ENCODE data around the gene KLHL8. TPM values are rescaled to one million over a fixed set of nuclear protein-coding genes. Genes with fewer than 3 reads are reported as not detected.

KLHL8 gene
- total RNA-seq, 2 donors from 2014 or later = 4.3 to 11.2 TPM

GRCh38 chr4:87216469-87216868, 3.9 kb downstream of the KLHL8 start:
- no peaks in the 10 kb centered on the region for H3K27me3 ChIP-seq (ENCODE audit: control insufficient read depth, insufficient read depth, low read length, poor library complexity, severe bottlenecking)
- TF ChIP-seq, protein P1, sequence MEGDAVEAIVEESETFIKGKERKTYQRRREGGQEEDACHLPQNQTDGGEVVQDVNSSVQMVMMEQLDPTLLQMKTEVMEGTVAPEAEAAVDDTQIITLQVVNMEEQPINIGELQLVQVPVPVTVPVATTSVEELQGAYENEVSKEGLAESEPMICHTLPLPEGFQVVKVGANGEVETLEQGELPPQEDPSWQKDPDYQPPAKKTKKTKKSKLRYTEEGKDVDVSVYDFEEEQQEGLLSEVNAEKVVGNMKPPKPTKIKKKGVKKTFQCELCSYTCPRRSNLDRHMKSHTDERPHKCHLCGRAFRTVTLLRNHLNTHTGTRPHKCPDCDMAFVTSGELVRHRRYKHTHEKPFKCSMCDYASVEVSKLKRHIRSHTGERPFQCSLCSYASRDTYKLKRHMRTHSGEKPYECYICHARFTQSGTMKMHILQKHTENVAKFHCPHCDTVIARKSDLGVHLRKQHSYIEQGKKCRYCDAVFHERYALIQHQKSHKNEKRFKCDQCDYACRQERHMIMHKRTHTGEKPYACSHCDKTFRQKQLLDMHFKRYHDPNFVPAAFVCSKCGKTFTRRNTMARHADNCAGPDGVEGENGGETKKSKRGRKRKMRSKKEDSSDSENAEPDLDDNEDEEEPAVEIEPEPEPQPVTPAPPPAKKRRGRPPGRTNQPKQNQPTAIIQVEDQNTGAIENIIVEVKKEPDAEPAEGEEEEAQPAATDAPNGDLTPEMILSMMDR (conservative IDR thresholded peaks at IDR 0.05) = no peak
- WGBS, 2 experiments (ENCODE audit: insufficient coverage in 1 of 2, insufficient read length in 1 of 2) = 100% methylated on average over 1 of the region's 1 CpG; no CpG with 5 or more reads in 1 of the 2 experiments
- Mint-ChIP-seq H3K27me3 (ENCODE audit: insufficient read depth) (peaks cover 6% of the 10 kb centered on the region), H3K4me1 (peaks cover 6% of the 10 kb centered on the region), H3K4me3 (no peak overlapping the region), H3K36me3 (ENCODE audit: low read depth) (no peaks in the 10 kb centered on the region), H3K27ac (no peak overlapping the region), H3K9me3 (no peaks in the 10 kb centered on the region)
- H3K27ac ChIP-seq (ENCODE audit: low read depth, low read length) = no peak overlapping the region
- no peaks in the 10 kb centered on the region for H3K9me3 ChIP-seq (ENCODE audit: control insufficient read depth, low read length)
- H3K4me1 ChIP-seq (ENCODE audit: control insufficient read depth, insufficient read depth, low read length) = no peaks in the 10 kb centered on the region
- no peak for DNase-seq
- H3K9ac ChIP-seq (ENCODE audit: extremely low read depth, low read length, poor library complexity, severe bottlenecking) = no peak overlapping the region
- H3K36me3 ChIP-seq (ENCODE audit: control insufficient read depth, insufficient read depth, low read length) = no peaks in the 10 kb centered on the region
- H3K4me3 ChIP-seq (ENCODE audit: low read length) = no peak overlapping the region

DNA sequence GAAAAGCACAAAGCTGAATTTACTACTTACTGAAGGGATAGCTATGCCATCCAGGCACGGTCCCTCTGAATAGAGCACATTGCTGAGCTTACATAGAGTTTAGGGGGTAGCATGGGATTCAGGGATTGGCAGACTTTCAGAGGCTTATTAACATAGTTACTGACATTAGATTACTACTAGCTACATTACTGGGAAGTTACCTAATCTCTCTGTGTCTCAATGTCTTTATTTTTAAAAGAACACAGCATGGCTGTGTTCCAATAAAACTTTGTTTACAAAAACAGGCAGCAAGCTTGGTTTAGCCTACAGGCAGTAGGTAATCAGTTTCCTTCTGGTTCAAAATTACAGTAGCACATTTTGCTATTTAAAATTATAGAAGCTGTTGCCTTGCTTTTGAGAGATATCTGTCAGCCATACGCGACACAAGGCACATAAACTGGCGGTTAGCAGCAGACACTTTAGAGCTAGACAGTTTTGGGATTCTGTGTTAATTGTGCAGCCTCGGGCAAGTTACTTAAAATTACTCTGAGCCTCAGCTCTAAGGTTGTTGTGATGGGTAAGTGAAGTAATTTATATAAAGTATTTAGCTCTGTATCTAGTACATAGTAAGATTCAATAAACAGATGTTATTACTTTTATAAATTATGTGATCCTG, 6.9 kb downstream of the KLHL8 start:
- TF ChIP-seq, protein P1 (conservative IDR thresholded peaks at IDR 0.05) = no peak
- H3K4me1 Mint-ChIP-seq = no peaks in the 10 kb centered on the region
- no peak overlapping the region for H3K27ac ChIP-seq (ENCODE audit: low read depth, low read length)
- WGBS, 2 experiments (ENCODE audit: insufficient coverage in 1 of 2, insufficient read length in 1 of 2) = 93 to 100% methylated on average over 1 to 5 of the region's 5 CpGs
- H3K27me3 Mint-ChIP-seq (ENCODE audit: insufficient read depth) = no peaks in the 10 kb centered on the region
- H3K27me3 ChIP-seq (ENCODE audit: control insufficient read depth, insufficient read depth, low read length, poor library complexity, severe bottlenecking) = no peaks in the 10 kb centered on the region
- no peak for DNase-seq
- H3K4me3 ChIP-seq (ENCODE audit: low read length) = no peak overlapping the region
- no peak overlapping the region for H3K9ac ChIP-seq (ENCODE audit: extremely low read depth, low read length, poor library complexity, severe bottlenecking)
- no peaks in the 10 kb centered on the region for H3K36me3 ChIP-seq (ENCODE audit: control insufficient read depth, insufficient read depth, low read length)
- H3K27ac Mint-ChIP-seq = no peak overlapping the region
- no peaks in the 10 kb centered on the region for H3K4me1 ChIP-seq (ENCODE audit: control insufficient read depth, insufficient read depth, low read length)
- H3K9me3 Mint-ChIP-seq = no peaks in the 10 kb centered on the region
- H3K36me3 Mint-ChIP-seq (ENCODE audit: low read depth) = no peaks in the 10 kb centered on the region
- no peak overlapping the region for H3K4me3 Mint-ChIP-seq
- H3K9me3 ChIP-seq (ENCODE audit: control insufficient read depth, low read length) = no peaks in the 10 kb centered on the region

DNA sequence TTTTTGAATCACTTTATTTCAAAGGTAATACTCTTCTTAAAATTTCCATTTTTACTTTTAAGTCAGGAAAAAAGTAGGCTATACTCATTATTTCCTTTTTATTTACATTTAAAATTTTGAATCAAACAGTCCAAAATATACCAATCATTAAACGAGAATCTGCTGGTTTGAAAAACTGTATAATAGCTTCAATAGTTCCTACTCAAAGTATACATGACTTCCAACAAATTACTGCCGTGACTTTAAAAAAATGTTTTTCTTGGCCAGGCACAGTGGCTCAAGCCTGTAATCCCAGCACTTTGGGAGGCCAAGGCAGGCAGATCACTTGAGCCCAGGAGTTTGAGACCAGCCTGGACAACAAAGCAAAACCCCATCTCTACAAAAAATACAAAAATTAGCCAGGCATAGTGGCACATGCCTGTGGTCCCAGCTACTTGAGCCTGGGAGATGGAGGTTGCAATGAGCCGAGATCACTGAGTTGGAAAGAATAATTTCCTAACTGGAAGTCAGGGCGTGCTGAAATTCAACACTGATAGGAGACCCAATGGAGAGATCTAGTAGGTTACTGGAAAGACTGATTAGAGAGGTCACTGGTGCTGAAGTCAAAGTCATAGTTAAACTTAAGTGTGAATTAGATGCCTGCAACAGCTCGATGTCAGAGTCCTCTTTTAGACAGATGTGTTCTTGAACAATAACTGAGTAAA, 9.0 kb downstream of the KLHL8 start:
- Histone ChIP-seq H3K4me3 (ENCODE audit: low read length) (no peak overlapping the region), H3K36me3 (ENCODE audit: control insufficient read depth, insufficient read depth, low read length) (no peaks in the 10 kb centered on the region), H3K9me3 (ENCODE audit: control insufficient read depth, low read length) (no peaks in the 10 kb centered on the region), H3K4me1 (ENCODE audit: control insufficient read depth, insufficient read depth, low read length) (no peaks in the 10 kb centered on the region), H3K27me3 (ENCODE audit: control insufficient read depth, insufficient read depth, low read length, poor library complexity, severe bottlenecking) (no peaks in the 10 kb centered on the region), H3K27ac (ENCODE audit: low read depth, low read length) (no peak overlapping the region), H3K9ac (ENCODE audit: extremely low read depth, low read length, poor library complexity, severe bottlenecking) (no peak overlapping the region)
- TF ChIP-seq, protein P1 (conservative IDR thresholded peaks at IDR 0.05) = no peak
- Mint-ChIP-seq H3K27me3 (ENCODE audit: insufficient read depth) (no peaks in the 10 kb centered on the region), H3K36me3 (ENCODE audit: low read depth) (no peaks in the 10 kb centered on the region), H3K4me1 (no peaks in the 10 kb centered on the region), H3K4me3 (no peak overlapping the region), H3K27ac (no peak overlapping the region), H3K9me3 (no peaks in the 10 kb centered on the region)
- DNase-seq = no peak
- WGBS, 2 experiments (ENCODE audit: insufficient coverage in 1 of 2, insufficient read length in 1 of 2) = 93 to 97% methylated on average over 3 to 5 of the region's 5 CpGs
